ENCODE data around the gene DHX40.
"Not testable (repeated sequence)": the region's sequence is repeated elsewhere in the genome, so short reads cannot be mapped to it uniquely, and the experiment has no call there.

The DHX40 gene

DNA sequence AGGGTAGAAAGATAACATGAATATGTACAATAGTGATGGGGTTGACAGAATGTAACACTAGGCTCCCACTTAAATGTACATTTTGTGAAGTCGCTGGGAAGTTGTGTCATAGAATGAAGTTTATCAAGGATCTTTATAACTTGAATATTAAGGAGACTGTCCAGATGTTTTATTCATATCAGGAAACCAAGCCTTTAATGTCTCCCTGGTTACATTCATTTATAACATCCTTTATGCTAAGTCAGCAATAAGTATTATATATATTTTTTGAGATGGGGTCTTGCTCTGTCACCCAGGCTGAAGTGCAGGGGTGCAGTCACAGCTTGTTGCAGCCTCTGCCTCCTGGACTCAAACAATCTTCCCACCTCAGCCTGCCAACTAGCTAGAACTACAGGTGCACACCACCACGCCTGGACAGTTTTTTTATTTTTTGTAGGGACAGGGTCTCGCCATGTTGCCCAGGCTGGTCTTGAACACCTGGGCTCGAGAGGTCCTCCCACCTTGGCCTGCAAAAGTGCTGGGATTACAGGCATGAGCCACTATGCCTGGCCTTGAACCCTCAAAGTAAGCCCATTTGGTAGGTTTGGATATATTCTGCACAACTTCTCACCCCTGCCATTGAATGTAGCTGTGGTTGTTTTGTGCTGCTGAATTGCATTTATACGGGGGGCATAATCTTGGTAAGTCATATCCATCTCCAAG lies 68.4 kb downstream of the DHX40 start:
- DNase-seq = no peak

DNA sequence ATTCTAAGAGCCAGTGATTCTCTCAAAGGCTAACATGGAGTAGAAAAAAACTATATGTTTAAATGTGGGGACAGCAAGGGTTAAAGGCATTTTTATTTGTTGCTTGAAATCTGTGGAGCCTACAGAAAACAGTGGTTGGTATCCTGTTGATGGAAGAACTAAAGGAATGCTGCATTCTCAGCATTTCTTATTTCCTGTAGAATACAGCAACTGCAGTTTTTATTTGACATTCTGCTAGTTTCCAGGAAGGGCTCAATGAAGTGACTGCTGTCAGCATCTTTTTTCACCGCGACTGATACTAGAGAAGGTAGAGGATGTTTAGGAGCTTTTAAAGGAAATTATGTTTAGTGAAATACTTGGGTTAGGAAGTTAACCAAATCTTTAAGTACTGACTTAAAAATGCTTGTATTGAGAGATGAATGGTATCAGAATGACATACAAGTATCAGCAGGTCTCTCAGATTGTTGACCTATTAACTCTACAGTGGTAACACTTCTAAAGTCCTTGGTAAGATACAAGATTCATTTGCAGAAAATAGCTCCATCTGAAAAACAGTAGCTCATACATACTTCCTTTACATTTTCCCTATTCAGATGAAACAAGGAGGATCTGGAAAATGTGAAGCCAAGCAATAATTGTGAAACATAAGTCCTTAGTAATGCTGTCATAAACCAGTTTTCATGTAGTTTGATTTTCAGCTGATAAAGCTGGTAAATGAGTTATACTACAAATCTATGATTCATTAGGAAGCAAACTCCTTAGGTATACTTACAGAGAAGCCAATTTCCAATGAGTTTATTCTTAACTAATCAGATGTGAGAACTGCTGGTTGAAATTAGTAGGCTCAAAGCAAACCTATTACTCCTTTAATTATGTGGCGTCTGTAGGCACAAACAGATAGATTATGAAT lies 69.5 kb downstream of the DHX40 start:
- no peak for DNase-seq

DNA sequence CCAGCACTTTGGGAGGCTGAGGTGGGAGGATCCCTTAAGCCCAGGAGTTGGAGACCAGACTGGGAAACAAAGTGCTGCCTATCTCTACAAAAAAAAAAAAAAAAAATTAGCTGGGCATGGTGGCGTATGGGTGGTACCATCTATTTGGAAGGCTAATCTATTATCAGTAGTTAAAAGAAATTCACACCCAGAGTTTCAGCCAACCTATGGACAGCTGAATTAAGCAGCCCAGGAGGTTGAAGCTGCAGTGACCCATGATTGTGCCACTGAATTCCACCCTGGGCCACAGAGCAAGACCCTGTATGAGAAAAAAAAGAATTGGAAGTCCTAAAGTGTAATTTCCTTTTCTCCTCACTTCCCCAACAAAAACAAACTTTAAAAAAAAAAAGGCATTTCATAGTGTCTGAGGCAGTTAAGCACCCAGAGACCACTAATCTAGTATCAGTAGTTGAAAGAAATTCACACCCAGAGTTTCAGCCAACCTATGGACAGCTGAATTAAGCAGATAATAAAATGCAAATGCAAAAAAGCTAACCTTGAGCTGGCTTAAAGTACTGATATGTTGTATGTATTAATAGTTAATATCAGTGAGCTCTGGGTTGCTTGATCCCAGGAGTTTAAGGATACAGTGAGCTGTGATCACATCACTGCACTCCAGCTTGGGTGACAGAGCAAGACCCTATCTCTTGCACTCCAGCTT lies 72.4 kb downstream of the DHX40 start:
- DNase-seq = no peak

DNA sequence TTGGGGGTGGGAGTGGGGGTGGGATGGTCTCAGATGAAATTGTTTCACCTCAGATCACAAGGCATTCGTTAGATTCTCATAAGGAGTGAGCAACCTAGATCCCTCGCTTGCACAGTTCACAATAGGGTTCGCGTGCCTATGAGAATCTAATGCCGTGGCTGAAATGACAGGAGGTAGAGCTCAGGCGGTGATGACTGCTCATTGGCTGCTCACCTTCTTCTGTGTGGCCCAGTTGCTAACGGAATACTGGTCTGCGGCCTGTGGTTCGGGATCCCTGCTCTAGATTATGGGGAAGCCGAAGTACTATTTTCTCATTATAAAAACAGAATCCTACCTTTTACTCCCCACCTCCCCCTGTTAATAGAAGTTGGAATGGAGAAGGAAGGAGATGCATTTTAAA lies 73.1 kb downstream of the DHX40 start:
- no peak for DNase-seq

DNA sequence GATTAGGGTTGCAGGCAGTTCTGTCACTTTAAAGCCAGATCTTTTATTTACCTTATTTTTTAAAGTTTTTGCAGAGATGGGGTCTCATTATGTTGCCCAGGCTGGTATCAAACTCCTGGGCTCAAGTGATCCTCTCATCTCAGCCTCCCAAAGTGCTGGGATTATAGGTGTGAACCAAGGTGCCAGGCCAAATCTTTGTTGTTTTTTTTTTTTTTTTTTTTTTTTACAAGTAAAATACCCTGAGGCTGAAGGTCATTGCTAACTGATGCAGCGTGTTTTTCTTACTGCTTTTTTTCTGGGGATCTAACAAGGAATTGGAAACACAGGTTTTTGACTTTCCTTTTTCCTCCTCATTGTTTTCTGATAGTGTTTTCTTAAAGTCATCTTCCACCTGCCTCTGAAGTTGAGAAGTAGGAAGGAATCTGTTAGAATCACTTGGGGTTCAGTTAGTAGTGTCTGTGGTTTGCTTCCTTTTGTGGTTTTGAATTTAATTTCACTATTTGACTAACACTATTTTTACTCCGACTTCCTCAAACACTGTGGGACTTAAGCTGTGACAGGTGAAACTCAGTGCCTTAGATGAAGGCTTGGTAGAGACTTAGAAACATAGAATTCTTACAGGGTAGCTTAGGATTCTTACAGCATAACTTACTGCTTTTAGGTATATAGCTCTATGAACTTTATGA lies 76.5 kb downstream of the DHX40 start:
- DNase-seq = no peak

DNA sequence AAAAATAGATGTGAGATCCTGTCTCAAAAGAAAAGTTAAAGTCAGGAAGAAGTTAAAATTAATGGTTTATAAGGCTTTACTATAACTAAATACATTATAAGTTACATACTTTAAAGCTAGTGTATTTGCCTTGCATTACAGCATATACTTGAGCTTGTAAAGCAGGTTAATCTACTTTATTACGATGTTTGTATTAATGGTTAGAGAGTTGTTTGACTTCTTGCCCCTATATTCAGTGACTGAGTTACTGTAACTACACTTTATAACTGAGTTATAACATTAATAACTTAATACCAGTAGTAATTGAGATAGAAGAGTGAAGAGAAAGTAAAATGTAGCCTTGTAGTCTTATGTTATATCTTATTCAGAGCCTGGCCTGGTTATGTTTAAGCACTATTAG lies 77.2 kb downstream of the DHX40 start:
- DNase-seq = no peak

DNA sequence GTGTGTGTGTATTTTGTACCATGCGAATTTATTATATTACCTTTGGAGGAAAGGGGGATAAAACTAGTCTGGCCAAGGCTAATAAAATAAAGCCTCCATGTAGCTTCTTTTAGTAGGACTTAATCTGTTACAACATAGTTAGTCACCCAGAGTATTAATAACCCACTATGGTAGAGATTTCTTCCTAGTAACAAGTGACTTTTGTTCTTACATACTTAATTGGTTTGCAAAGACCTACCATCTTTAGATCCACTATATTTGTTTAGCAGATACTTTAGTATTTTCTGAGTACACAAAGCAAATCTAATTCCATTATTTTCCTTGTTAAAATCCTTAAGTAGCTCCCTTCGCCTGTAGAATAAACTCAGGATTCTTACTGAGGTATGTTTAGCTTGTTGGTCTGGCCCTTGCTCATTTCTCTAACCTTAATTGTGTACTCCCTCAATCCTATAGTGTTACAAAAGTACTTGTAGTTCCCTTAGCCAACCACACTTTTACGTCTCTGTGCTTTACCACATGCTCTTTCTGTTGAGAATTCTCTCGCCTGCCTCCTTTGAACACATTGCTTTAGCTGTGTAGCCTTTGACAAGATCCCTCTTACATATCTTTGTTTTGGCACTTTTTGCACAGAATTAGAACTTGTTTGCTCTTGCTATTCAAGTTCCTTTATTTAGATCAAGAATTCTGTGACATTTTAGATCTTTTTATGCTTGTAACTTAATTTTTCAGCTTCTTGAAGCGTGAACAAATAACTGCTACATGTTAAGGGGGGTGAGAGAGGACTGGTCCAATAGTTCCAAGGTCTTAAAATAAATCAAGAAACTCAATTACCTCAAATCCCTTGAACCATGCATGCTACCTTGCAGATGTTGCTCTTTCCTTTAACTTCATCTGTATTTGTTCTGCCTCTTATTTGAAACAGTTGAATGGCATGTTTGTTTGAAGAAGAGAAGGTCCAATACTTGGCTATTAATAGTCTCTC lies 78.0 kb downstream of the DHX40 start:
- no peak for DNase-seq

DNA sequence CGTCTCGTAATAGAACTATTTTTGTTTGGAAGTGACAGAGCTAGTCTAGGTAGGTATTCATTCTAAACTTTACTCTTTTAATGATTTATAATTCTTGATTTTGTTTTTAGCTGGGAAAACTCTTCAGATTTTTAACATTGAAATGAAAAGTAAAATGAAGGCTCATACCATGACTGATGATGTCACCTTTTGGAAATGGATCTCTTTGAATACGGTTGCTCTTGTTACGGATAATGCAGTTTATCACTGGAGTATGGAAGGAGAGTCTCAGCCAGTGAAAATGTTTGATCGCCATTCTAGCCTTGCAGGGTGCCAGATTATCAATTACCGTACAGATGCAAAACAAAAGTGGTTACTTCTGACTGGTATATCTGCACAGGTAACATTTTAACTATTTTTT lies 81.9 kb downstream of the DHX40 start:
- DNase-seq = no peak

DNA sequence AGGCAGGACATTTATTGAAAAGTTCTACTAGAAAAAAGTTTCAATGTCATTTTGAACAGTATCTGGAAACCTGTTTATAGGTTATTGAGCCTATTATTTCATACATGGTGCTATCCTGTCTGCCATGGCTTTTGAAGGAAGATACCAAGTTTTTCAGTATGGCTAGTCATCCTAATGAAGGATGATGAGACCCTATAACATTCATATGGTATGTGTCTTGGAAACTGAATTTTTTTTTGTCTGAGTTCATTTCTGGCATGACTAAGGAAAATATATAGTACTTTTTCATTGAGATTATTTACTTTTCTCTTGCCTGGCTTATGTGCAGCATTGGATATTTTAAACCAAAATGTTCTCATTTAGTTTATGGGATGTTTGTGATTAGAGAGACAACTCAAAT lies 84.5 kb downstream of the DHX40 start:
- no peak for DNase-seq

DNA sequence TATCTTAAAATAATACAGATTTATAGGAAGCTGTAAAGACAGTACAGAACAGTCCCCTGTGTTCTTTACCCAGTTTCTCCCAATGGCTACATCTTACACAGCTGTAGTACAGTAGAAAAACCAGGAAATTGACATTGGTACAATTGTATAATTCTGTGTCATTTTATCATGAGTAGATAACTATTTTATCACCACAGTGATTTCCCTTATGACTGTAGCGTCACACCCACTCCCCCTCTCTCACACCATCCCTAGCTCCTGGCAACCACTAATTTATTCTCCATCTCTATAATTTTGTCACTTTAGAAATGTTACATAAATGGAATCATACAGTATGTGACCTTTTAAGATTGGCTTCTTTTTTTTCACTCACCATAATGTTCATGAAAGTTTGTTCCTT lies 85.2 kb downstream of the DHX40 start:
- DNase-seq = no peak

DNA sequence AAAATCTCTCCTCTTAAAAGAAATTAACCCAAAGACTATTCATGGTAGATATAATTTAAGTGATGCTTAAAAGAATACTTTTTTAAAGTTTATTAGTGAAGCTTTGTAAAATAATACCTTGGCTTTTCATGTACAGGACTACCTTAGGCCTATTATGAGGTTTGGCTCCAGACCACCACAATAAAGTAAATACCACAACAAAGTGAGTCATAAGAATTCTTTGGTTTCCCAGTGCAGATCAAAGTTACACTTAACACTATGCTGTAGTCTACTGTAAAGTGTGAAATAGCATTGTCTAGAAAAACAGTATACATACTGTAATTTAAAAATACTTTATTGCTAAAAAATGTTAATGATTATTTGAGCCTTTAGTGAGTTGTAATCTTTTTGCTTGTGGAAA lies 85.9 kb downstream of the DHX40 start:
- DNase-seq = no peak

DNA sequence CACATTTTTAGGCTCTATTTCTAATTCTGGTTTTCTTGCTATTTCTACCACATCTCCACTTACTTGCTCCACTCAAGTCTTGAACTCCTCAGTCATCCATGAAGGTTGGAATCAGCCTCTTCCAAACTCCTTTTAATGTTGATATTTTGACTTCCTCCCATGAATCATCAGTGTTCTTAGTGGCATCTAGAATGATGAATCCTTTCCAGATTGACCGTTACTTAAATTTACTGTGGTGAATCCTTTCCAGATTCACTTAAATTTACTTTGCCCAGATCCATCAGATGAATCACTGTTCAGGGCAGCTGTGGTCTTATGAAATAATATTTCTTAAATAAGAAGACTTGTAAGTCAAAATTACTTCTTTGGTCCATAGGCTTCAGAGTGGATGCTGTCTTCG lies 86.7 kb downstream of the DHX40 start:
- DNase-seq = no peak

DNA sequence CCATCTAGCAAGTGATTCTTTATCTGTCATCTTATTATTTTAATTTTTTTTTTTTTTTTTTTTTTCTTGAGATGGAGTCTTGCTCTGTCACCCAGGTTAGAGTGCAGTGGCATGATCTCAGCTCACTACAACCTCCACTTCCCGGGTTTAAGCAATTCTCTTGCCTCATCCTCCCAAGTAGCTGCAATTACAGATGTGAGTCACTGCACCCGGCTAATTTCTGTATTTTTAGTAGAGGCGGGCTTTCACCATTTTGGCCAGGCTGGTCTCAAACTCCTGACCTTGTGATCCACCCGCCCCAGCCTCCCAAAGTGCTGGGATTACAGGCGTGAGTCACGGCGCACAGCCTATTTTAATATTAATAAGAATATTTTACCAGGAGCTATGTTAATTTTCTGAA lies 91.2 kb downstream of the DHX40 start:
- not testable (repeated sequence) for DNase-seq
